NCI-H510A (cell line): ENCODE results near the gene L3MBTL4.
"Not testable (repeated sequence)": the region's sequence is repeated elsewhere in the genome, so short reads cannot be mapped to it uniquely, and the experiment has no call there.

ENCODE experiments used
- DNase-seq: peaks from one replicate; lab custom pipeline; 2025; lab: John Stamatoyannopoulos, UW

Gene L3MBTL4

DNA sequence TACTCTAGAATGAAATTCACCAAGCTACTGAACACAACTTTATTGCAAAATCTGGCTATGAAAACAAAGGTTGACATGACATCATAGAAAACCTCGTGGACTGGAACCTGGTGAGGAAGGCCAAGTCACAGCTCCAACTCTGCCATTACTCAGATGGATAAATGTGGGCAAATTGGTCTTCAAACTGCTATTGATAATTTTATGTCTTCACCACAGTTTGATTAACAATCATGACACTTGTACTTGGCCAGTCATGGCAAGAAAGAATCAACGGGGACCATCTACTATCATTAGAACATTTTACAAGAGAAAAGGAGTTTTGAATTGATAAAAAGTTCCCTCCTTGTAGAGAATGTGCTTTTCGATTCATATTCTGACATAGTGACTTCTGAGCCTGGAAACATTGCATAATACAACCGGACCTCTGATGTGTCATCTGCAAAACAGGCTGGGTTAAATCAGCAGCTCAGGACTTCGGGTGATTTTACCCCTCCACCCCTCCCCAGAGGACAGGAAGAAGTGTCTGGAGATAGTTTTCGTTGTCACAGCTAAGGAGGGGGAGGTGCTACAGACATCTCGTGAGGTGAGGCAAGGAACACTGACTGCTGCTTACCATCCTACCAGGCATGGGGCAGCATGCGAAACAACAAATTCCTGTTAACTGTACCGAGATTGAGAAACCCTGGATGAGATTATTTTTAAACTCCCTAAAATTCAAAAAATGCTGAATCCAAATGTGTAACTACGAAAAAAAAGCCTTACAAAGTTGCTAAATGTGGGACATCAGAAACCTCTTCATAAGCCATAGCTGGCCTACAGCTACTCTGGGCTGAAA, 8.4 kb downstream of the L3MBTL4 start:
- no peak for DNase-seq

- no peak for DNase-seq
Measured at GRCh38 chr18:6405237-6406074, 9.3 kb downstream of the L3MBTL4 start.

GRCh38 chr18:6404834-6405233, 9.9 kb downstream of the L3MBTL4 start:
- no peak for DNase-seq

DNA sequence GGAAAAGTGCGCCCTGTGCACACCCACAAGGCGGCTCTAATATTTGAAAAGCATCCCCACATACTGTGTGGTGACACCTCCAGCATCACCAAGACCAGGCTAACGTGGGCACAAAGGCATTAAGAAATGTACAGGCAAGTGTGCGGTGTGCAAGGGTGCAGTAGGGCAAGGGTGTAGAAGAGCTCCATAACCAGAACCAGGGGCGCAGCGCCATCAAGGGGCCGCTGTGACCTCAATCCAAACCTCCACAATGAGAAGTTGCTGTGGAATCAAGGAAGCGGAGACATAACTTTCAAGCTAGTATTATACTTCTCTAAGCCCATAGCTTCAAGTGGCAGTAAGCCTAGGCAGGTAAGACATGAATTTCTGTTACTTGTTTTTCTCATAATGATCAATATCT, 13.0 kb downstream of the L3MBTL4 start:
- DNase-seq = no peak

DNA sequence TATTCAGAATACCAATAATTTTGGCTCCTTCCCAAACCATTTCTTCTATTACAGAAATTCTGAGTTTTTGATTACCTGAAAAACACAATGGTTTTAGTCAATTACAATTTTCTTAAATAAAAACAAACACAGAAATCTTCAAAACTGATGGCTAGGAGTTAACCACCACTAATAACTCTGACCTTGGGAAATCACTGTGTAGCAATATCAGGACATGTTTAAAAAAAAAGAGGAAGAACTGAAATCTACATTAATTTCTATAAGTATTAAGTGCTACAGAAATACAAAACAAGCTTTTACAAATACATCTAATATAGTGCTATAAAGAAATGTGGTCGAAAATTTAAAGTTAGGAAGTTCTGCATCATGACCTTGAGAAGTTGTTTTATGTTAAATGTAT, 14.9 kb downstream of the L3MBTL4 start:
- no peak for DNase-seq

- DNase-seq = peak; percentile 78
Measured at GRCh38 chr18:6397931-6398566, 16.7 kb downstream of the L3MBTL4 start.

- DNase-seq = no peak
Measured at GRCh38 chr18:6396847-6397246, 17.9 kb downstream of the L3MBTL4 start.

DNA sequence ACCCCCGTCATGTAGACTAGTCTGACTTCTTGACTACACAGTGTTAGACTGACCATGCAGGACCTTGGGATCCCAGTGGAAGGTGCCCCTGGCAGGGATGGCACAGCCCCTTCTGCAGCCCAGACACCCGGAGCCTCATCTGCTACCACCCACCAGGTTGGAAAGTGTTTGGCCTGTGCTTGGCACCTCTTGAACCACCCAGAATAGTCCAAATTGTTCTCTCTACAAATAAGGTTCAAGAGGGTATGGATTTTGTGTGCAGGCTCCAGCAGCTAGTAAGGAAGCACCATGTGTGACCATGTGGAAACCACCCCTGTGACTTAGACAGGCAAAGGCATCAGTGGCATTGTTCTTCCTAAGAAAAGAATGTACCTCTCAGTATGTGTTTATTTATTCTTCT, 18.4 kb downstream of the L3MBTL4 start:
- no peak for DNase-seq

DNA sequence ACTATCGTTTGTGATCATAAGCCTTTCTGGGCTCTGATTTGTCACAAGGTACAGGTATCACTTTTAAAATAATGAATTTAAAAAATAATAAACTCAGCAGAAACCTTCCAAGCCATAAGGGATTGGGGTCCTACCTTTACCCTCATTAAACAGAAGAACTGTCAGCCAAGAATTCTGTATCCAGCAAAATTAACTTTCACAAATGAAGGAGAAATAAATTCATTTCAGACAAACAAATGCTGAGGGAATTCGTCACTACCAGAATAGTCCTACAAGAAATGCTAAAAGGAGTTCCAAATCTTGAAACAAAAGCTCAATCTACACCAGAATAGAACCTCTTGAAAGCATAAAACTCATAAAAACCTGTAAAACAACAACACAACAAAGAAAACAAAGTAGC, 25.7 kb downstream of the L3MBTL4 start:
- no peak for DNase-seq

- DNase-seq = peak; percentile 67
Measured at GRCh38 chr18:6382963-6383362, 31.7 kb downstream of the L3MBTL4 start.

- not testable (repeated sequence) for DNase-seq
Measured at GRCh38 chr18:6377473-6377872, 37.2 kb downstream of the L3MBTL4 start.

DNA sequence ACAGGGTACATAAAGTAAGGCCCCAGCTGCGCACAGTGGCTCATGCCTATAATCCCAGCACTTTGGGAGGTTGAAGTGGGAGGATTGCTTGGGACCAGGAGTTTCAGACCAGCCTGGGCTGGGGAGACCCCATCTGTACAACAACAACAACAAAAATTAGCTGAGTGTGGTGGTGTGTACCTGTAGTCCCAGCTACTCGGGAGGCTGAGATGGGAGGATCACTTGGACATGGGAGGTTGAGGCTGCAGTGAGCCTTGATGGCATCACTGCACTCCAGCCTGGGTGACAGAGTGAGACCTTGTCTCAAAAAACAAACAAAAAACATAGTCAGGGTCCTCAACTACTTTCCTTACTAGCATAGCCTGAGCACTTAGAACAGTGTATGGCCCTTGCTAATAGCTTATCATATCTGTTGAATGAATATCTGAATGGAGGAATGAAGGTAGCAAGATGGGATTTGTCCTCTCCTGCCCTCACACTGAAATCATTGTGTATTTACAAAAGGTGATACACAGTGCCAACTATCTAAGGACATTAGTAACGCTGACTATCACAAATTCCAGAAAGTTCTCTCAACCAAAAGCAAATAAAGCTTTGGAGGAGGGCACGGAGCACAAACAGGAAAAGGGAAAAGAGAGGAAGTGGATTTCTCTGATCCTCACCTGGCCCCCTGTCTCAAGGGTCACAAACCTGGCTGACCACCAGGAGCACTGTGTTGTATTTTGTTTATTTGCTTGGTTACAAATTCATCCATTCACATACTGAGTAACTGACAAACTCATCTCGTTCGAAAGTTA, 38.1 kb downstream of the L3MBTL4 start:
- no peak for DNase-seq

GRCh38 chr18:6374935-6375529, 39.7 kb downstream of the L3MBTL4 start:
- DNase-seq = no peak

- DNase-seq = no peak
Measured at GRCh38 chr18:6374340-6374739, 40.4 kb downstream of the L3MBTL4 start.

DNA sequence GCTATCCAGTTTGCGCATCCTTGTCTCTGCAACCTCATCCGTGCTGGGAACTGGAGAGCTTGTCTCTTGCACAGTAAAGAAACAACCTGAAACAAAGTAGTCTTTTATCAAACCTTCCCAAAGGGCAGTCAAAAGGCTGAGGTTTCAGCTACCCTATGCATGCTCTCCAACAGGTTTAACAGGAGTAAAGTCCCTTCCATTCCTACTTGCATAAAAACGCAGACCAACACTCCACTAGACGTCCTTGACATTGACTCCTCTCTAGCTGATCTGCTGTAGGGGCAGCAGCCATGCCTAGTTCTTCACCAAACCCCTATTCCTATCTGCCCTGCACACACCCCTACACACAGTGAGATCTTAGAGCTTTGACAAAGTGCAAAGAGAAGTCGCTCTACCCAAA, 41.5 kb downstream of the L3MBTL4 start:
- DNase-seq = no peak

DNA sequence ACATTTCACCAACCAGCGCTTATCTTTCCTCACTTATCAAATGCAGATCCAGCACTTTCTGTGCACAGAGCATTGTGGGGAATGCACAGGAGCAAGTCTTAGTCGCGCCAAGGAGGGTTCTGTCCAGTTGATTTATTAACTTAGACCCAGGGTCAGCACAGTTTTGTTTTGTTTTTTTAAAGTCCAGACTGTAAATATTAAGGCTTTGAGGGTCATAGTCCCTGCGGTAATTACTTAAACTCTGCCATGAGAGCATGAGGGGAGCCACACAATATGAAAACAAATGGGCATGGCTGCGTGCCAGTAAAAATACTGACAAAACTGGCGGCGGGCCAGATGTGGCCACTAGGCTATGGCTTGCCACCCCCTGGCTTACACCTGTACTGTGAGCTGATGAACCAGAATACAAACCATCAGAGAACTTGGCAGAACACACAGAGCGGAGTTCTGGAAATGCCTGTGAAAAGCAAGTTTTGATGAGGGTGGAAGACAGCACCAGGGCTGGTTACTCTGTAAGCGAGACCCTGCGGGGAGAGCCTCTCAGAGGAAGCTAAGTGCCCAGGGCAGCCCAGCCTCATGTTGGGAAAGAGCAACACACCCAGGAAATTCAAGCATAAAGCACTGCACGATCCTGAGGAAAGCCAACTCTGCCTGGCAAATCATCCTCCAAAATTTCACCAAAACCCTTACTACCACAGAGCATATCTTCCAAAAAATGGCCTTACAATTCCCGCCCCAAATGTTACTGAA, 43.6 kb downstream of the L3MBTL4 start:
- DNase-seq = peak; percentile 92

DNA sequence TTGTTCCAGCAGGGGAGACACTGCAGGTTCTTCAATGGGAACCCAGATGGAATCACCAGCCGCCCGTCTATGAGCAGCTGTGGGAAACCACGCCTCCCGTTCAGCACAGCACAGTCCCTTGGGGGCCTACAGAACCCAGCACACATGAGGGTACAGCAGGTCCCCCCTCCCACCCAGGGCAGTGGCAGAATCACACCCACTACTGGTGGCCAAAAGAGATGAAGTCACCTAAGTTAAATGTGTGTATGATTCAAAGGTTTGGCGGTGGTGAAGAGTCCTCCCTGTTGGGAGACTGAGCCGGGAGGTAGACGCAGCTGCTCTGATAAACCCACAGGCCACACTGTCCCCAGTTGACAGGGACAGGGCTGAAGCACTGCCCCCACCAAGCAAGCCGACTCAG, 44.3 kb downstream of the L3MBTL4 start:
- peak; percentile 54 for DNase-seq

- DNase-seq = no peak
Measured at GRCh38 chr18:6368017-6368416, 46.7 kb downstream of the L3MBTL4 start.

DNA sequence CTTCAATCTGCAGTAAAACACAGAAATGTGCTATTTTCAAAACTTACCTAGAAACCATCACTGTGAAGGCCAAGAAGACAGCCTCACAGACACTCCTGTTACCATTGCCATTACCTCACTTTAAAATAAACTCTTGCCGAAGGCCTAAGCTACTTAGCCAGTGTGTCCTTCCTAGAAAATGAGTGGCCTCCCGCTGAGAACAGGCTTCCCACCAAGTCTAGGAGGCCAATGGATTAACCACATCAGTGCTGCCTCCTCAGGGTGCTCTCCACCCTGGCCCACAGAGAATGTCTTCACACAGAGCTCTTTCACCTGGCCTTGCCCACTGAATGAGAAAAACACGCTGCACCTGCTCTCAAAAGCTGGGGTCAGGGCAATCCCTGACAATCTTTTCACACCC, 47.5 kb downstream of the L3MBTL4 start:
- DNase-seq = no peak

DNA sequence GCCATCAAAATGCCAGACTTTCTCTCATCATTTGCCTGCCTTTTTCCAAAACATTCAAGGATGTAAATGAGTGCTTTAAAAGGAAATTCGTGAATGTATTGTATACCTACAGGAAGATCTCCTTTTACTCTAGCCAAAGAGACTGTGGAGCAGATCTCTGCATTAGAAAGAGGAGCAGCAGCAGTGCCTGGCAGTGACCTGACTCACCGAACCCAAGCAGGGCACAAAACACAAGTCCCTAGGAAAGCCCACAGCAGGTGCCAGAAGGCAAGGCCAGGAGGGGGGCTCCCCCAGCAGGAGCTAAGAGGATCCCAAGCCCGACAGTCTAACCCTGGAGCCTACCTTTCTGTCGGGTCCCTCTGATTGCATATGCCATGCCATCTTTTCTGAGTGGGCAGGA, 47.9 kb downstream of the L3MBTL4 start:
- no peak for DNase-seq

DNA sequence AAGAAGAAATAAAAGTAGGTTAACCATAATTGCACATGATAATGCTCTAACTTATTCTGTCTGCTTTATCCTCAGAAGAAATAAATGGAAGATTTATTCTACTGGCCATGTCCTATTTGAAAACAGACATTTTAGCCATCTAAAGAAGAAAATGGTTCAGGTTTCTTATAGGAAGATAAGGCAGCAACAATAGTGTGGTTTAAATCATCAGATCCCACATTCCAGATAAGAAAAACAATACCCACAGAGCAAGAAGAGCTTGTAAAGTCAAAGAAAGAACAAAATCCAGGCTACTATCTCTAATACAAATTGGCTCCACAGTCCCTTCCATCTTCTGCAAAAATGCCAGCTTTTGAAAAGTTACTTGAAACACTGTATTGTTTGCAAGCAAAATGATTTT, 49.3 kb downstream of the L3MBTL4 start:
- DNase-seq = no peak
